Large intestine (tissue), 3 donors: Measurements from ENCODE around the gene CEMP1. TPM values are rescaled to one million over a fixed set of nuclear protein-coding genes. Genes with fewer than 3 reads are reported as not detected.

ENCODE experiments used
- DNase-seq, 2 donors: peaks; one replicate each; pipeline versions ENCODE4 v3.0.0 to v3.0.0-alpha.2; 2013
- H3K27ac ChIP-seq: one replicate; pipeline ENCODE4 v1.5.1; 2013; ENCODE audit warnings: low read length
- H3K27me3 ChIP-seq: 2 replicates; pipeline ENCODE4 v1.6.1; 2013; ENCODE audit warnings: low read length; ENCODE audit not compliant: control insufficient read depth, insufficient read depth
- H3K36me3 ChIP-seq: 2 replicates; pipeline ENCODE4 v1.6.1; 2013; ENCODE audit warnings: low read length; ENCODE audit not compliant: control insufficient read depth, insufficient read depth
- H3K4me1 ChIP-seq: one replicate; pipeline ENCODE4 v1.6.1; 2013; ENCODE audit warnings: low read length; ENCODE audit not compliant: control insufficient read depth, insufficient read depth
- H3K4me3 ChIP-seq: one replicate; pipeline ENCODE4 v1.5.1; 2013; ENCODE audit warnings: low read length
- H3K9me3 ChIP-seq: one replicate; pipeline ENCODE4 v1.6.1; 2013; ENCODE audit warnings: mild to moderate bottlenecking, low read depth, low read length, moderate library complexity; ENCODE audit not compliant: control insufficient read depth
- WGBS: methylation state at CpG from one replicate; pipeline ENCODE4 v1.1.5; 2013; ENCODE audit warnings: low lambda C conversion rate; ENCODE audit not compliant: insufficient coverage; 5-methylcytosine and 5-hydroxymethylcytosine counted together
- polyA plus RNA-seq: library from polyadenylated mRNA; unstranded; fragments of 120-200 nt; gene quantifications from one replicate; pipeline ENCODE4 v1.2.1, GENCODE V29; 2013

CEMP1 gene
- polyA plus RNA-seq, 1 donor: 16.8 TPM

GRCh38 chr16:2519711-2520080 lies 11.5 kb downstream of the CEMP1 start:
- Histone ChIP-seq H3K27me3 (no peaks in the 10 kb centered on the region), H3K9me3 (peaks cover 6% of the 10 kb centered on the region), H3K36me3 (peaks cover 34% of the 10 kb centered on the region), H3K4me1 (peaks cover 65% of the 10 kb centered on the region), H3K4me3 (peak overlapping the region; percentile 16), H3K27ac (peak overlapping the region; percentile 57)
- no CpG with 5 or more reads among the region's 22 CpGs for WGBS
- no peak for DNase-seq

GRCh38 chr16:2518823-2519710 lies 12.1 kb downstream of the CEMP1 start:
- WGBS: no CpG with 5 or more reads among the region's 39 CpGs

GRCh38 chr16:2517954-2518605 lies 13.1 kb downstream of the CEMP1 start:
- Histone ChIP-seq H3K27me3 (no peaks in the 10 kb centered on the region), H3K27ac (no peak overlapping the region), H3K36me3 (peaks cover 29% of the 10 kb centered on the region), H3K9me3 (peaks cover 6% of the 10 kb centered on the region), H3K4me3 (no peak overlapping the region), H3K4me1 (peaks cover 56% of the 10 kb centered on the region)
- no CpG with 5 or more reads among the region's 12 CpGs for WGBS
- no peak for DNase-seq

More at GRCh38 chr16:2518823-2519710, 12.1 kb downstream of the CEMP1 start:
- DNase-seq: no peak
- peaks cover 6% of the 10 kb centered on the region for H3K9me3 ChIP-seq
- H3K4me3 ChIP-seq: no peak overlapping the region
- peaks cover 34% of the 10 kb centered on the region for H3K36me3 ChIP-seq
- H3K4me1 ChIP-seq: peaks cover 61% of the 10 kb centered on the region
- H3K27ac ChIP-seq: peak overlapping the region; percentile 57
- no peaks in the 10 kb centered on the region for H3K27me3 ChIP-seq

- H3K4me3 ChIP-seq: peak overlapping the region; percentile 82
- DNase-seq: peak; percentile 64 to 73
- H3K36me3 ChIP-seq: peaks cover 23% of the 10 kb centered on the region
Observed at GRCh38 chr16:2516391-2517240, 14.6 kb downstream of the CEMP1 start.

GRCh38 chr16:2515180-2515851 lies 15.9 kb downstream of the CEMP1 start:
- WGBS: no CpG with 5 or more reads among the region's 14 CpGs
- DNase-seq: peak in 1 of 2 donors; percentile 59
- H3K4me3 ChIP-seq: peak overlapping the region; percentile 82

More at GRCh38 chr16:2516391-2517240, 14.6 kb downstream of the CEMP1 start:
- Histone ChIP-seq H3K27ac (peak overlapping the region; percentile 54), H3K4me1 (peaks cover 63% of the 10 kb centered on the region), H3K9me3 (peaks cover 6% of the 10 kb centered on the region), H3K27me3 (no peaks in the 10 kb centered on the region)
- 83% methylated on average over 4 of the region's 11 CpGs for WGBS

GRCh38 chr16:2514333-2515179 lies 16.7 kb downstream of the CEMP1 start:
- peak in 1 of 2 donors; percentile 45 for DNase-seq
- no CpG with 5 or more reads among the region's 63 CpGs for WGBS
- peaks cover 62% of the 10 kb centered on the region for H3K4me1 ChIP-seq

More at GRCh38 chr16:2515180-2515851, 15.9 kb downstream of the CEMP1 start:
- H3K9me3 ChIP-seq: peaks cover 6% of the 10 kb centered on the region
- H3K4me1 ChIP-seq: peaks cover 63% of the 10 kb centered on the region
- peaks cover 23% of the 10 kb centered on the region for H3K36me3 ChIP-seq
- H3K27me3 ChIP-seq: no peaks in the 10 kb centered on the region
- peak overlapping the region; percentile 84 for H3K27ac ChIP-seq

GRCh38 chr16:2513405-2514332 lies 17.5 kb downstream of the CEMP1 start, which contains the start of gene ATP6V0C:
ATP6V0C (plus strand) TSS chr16:2513952; CDS start chr16:2514104, 152 bp downstream.
- Histone ChIP-seq H3K4me1 (peaks cover 54% of the 10 kb centered on the region), H3K9me3 (no peaks in the 10 kb centered on the region), H3K27me3 (no peaks in the 10 kb centered on the region), H3K4me3 (peak within 1 kb of the TSS; percentile 82), H3K36me3 (peaks cover 13% of the 10 kb centered on the region), H3K27ac (peak within 1 kb of the TSS; percentile 90)
- peak; percentile 94 to 97 for DNase-seq
- no CpG with 5 or more reads among the region's 122 CpGs for WGBS

More at GRCh38 chr16:2514333-2515179, 16.7 kb downstream of the CEMP1 start:
- Histone ChIP-seq H3K4me3 (peak overlapping the region; percentile 82), H3K9me3 (peaks cover 6% of the 10 kb centered on the region), H3K27me3 (no peaks in the 10 kb centered on the region), H3K27ac (peak overlapping the region; percentile 90), H3K36me3 (peaks cover 22% of the 10 kb centered on the region)

- Histone ChIP-seq H3K36me3 (peaks cover 10% of the 10 kb centered on the region), H3K4me1 (peaks cover 46% of the 10 kb centered on the region), H3K4me3 (peak overlapping the region; percentile 40), H3K27ac (peak overlapping the region; percentile 74), H3K27me3 (no peaks in the 10 kb centered on the region), H3K9me3 (no peaks in the 10 kb centered on the region)
- no CpG with 5 or more reads among the region's 15 CpGs for WGBS
- DNase-seq: peak in 1 of 2 donors; percentile 59
Observed at GRCh38 chr16:2512735-2513404, 18.3 kb downstream of the CEMP1 start.
